Esophagus squamous epithelium (tissue), 4 donors: ENCODE data around the gene ESR1.
"Not testable (repeated sequence)": the region's sequence is repeated elsewhere in the genome, so short reads cannot be mapped to it uniquely, and the experiment has no call there.

Source experiments
- CTCF ChIP-seq, 6 experiments: fragments of 450-650 bp in 4 of 6; fragments of 200-600 bp in 2 of 6; sonication (generic) in 2 of 6; IDR thresholded peaks; one replicate each; pipeline ENCODE4 v1.5.1; 2016 to 2019; ENCODE audit warnings: antibody characterized with exemption in 6 of 6, mild to moderate bottlenecking in 4 of 6, moderate library complexity in 4 of 6
- POLR2A ChIP-seq, 4 donors: fragments of 450-650 bp; IDR thresholded peaks; one replicate each; pipeline ENCODE4 v1.6.1; 2017; ENCODE audit warnings: antibody characterized with exemption in 4 of 4, mild to moderate bottlenecking in 4 of 4, moderate library complexity in 3 of 4

GRCh38 chr6:152026744-152027143, 219.3 kb downstream of the ESR1 start:
- TF ChIP-seq CTCF, POLR2A (IDR thresholded peaks at IDR 0.05): not testable (repeated sequence)
